SK-N-SH (cell line): ENCODE measurements around the gene AIPL1. TPM values are rescaled to one million over a fixed set of nuclear protein-coding genes. Genes with fewer than 3 reads are reported as not detected.

ENCODE experiments used
- CTCF ChIA-PET: fragments of 300-600, 350-600 bp; formaldehyde crosslinking; extraction: SDS; loops from one replicate; lab custom pipeline; 2021; lab: Yijun Ruan, JAX
- POLR2A ChIA-PET: fragments of 350-600 bp; sonication (Branson Sonifier 250); formaldehyde crosslinking; extraction: SDS; loops from one replicate; lab custom pipeline; 2020; ENCODE audit warnings: antibody characterized with exemption, inconsistent platforms; lab: Yijun Ruan, JAX
- DNase-seq: peaks from one replicate; pipeline ENCODE4 v3.0.0; 2012
- H2AFZ ChIP-seq: fragments of 200-600 bp; sonication (generic); 2 replicates; pipeline ENCODE4 v1.8.1; 2016; ENCODE audit warnings: antibody characterized with exemption, mild to moderate bottlenecking, low read depth
- H3F3A ChIP-seq: fragments of 200-600 bp; sonication (generic); replicated peaks from 2 replicates; pipeline ENCODE3; 2016; ENCODE audit warnings: antibody characterized with exemption, mild to moderate bottlenecking; ENCODE audit not compliant: insufficient read depth
- H3K27ac ChIP-seq, 2 experiments: fragments of 200-500 bp in 1 of 2; fragments of 200-600 bp in 1 of 2; sonication (Bioruptor generic) in 1 of 2; sonication (generic), shearing (Covaris generic) in 1 of 2; 2 replicates each; pipeline versions ENCODE4 v1.5.1 to v1.6.1; 2014 to 2016; ENCODE audit warnings: low read depth in 2 of 2, inconsistent platforms in 1 of 2, low read length in 1 of 2, mild to moderate bottlenecking in 1 of 2, mixed read lengths in 1 of 2
- H3K27me3 ChIP-seq: fragments of 200-600 bp; sonication (generic), shearing (Covaris generic); 2 replicates; pipeline ENCODE4 v1.6.1; 2016; ENCODE audit warnings: mixed run types; ENCODE audit not compliant: insufficient read depth
- H3K36me3 ChIP-seq, 2 experiments: fragments of 200-500 bp in 1 of 2; fragments of 200-600 bp in 1 of 2; sonication (Bioruptor generic) in 1 of 2; sonication (generic) in 1 of 2; replicated peaks in 1 of 2; 2 replicates each; pipeline versions ENCODE3 to v1.5.1; 2014 to 2016; ENCODE audit warnings: low read length in 1 of 2, mild to moderate bottlenecking in 1 of 2; ENCODE audit not compliant: insufficient read depth in 2 of 2, control insufficient read depth in 1 of 2
- H3K4me1 ChIP-seq, 2 experiments: fragments of 200-500 bp in 1 of 2; fragments of 200-600 bp in 1 of 2; sonication (Bioruptor generic) in 1 of 2; sonication (generic), shearing (Covaris generic) in 1 of 2; 2 replicates each; pipeline versions ENCODE4 v1.5.1 to v1.6.1; 2014 to 2016; ENCODE audit warnings: low read depth in 1 of 2, low read length in 1 of 2, mixed run types in 1 of 2; ENCODE audit not compliant: insufficient read depth in 2 of 2, control insufficient read depth in 1 of 2
- H3K4me2 ChIP-seq: fragments of 200-600 bp; sonication (generic), shearing (Covaris generic); 2 replicates; pipeline ENCODE4 v1.6.1; 2017; ENCODE audit warnings: mixed run types
- H3K4me3 ChIP-seq, 2 experiments: fragments of 200-500 bp in 1 of 2; fragments of 200-600 bp in 1 of 2; sonication (Bioruptor generic) in 1 of 2; sonication (generic), shearing (Covaris generic) in 1 of 2; 2 replicates each; pipeline versions ENCODE4 v1.5.1 to v1.8.1; 2014 to 2016; ENCODE audit warnings: low read depth in 2 of 2, inconsistent platforms in 1 of 2, low read length in 1 of 2, mild to moderate bottlenecking in 1 of 2, mixed read lengths in 1 of 2, moderate library complexity in 1 of 2
- H3K79me2 ChIP-seq: fragments of 200-600 bp; sonication (generic); 2 replicates; pipeline ENCODE4 v1.8.1; 2017; ENCODE audit warnings: mild to moderate bottlenecking; ENCODE audit not compliant: insufficient read depth
- H3K9ac ChIP-seq: fragments of 200-600 bp; sonication (generic); 2 replicates; pipeline ENCODE4 v1.6.1; 2017; ENCODE audit warnings: mixed run types
- H3K9me2 ChIP-seq: fragments of 200-600 bp; sonication (generic); 2 replicates; pipeline ENCODE4 v1.6.1; 2017; ENCODE audit warnings: mixed run types
- H3K9me3 ChIP-seq: fragments of 200-600 bp; sonication (generic); 2 replicates; pipeline ENCODE4 v1.6.1; 2017; ENCODE audit warnings: mixed run types, mild to moderate bottlenecking, moderate library complexity
- H4K20me1 ChIP-seq: fragments of 200-600 bp; sonication (generic); 2 replicates; pipeline ENCODE4 v1.6.1; 2017; ENCODE audit warnings: mild to moderate bottlenecking, mixed run types; ENCODE audit not compliant: insufficient read depth
- CHD2 ChIP-seq: fragments of 150-350 bp; IDR thresholded peaks from 2 replicates; pipeline ENCODE4 v1.6.1; 2018; ENCODE audit warnings: low read length; ENCODE audit not compliant: partially characterized antibody
- EP300 ChIP-seq, 2 experiments: IDR thresholded peaks; 2 replicates each; pipeline versions ENCODE4 v1.4.0 to v1.6.1; 2012; ENCODE audit warnings: borderline replicate concordance in 1 of 2, low read depth in 1 of 2, low read length in 1 of 2
- FOXJ3 ChIP-seq: sonication (generic); formaldehyde crosslinking; IDR thresholded peaks from 2 replicates; pipeline ENCODE4 v1.5.1; 2020; ENCODE audit warnings: mild to moderate bottlenecking, missing genetic modification reagents
- GABPA ChIP-seq: IDR thresholded peaks from 2 replicates; pipeline ENCODE4 v1.4.0; 2012; ENCODE audit warnings: low read depth, mild to moderate bottlenecking
- GATA2 ChIP-seq: sonication (generic); formaldehyde crosslinking; IDR thresholded peaks from 2 replicates; pipeline ENCODE4 v1.5.0; 2020; ENCODE audit warnings: mild to moderate bottlenecking, missing genetic modification reagents
- MXI1 ChIP-seq: IDR thresholded peaks from 2 replicates; pipeline ENCODE4 v1.6.1; 2012; ENCODE audit warnings: mild to moderate bottlenecking, low read depth, low read length, improper control_type of control experiment
- RAD21 ChIP-seq: IDR thresholded peaks from 2 replicates; pipeline ENCODE4 v1.6.1; 2012; ENCODE audit warnings: mild to moderate bottlenecking, low read length
- RXRA ChIP-seq: IDR thresholded peaks from 2 replicates; pipeline ENCODE4 v1.4.0; 2012; ENCODE audit warnings: low read depth, mild to moderate bottlenecking, borderline replicate concordance
- TAF1 ChIP-seq: IDR thresholded peaks from 2 replicates; pipeline ENCODE4 v1.6.1; 2012; ENCODE audit warnings: low read depth, mild to moderate bottlenecking, low read length, moderate library complexity, borderline replicate concordance
- TEAD4 ChIP-seq: IDR thresholded peaks from 2 replicates; pipeline ENCODE4 v1.4.0; 2012; ENCODE audit warnings: mild to moderate bottlenecking, borderline replicate concordance; ENCODE audit not compliant: insufficient read depth
- YY1 ChIP-seq: IDR thresholded peaks from 2 replicates; pipeline ENCODE4 v1.4.0; 2012; ENCODE audit warnings: low read depth, mild to moderate bottlenecking
- WGBS: methylation state at CpG from one replicate; pipeline ENCODE4 v1.1.6; 2017; ENCODE audit warnings: low lambda C conversion rate; 5-methylcytosine and 5-hydroxymethylcytosine counted together
- polyA plus RNA-seq, 3 experiments: library from polyadenylated mRNA; depleted of rRNA; stranded (reverse); fragments of >200 nt; gene quantifications; 2 replicates each; pipeline ENCODE4 v1.2.3, GENCODE V29; 2012
- TF ChIP-seq, protein P1 (sequence below): IDR thresholded peaks from 2 replicates; pipeline ENCODE4 v1.6.1; 2012; ENCODE audit warnings: mild to moderate bottlenecking, low read depth, low read length, moderate library complexity
- TF ChIP-seq, protein P2 (sequence below): IDR thresholded peaks from 2 replicates; pipeline ENCODE4; 2012
- TF ChIP-seq, protein P3 (sequence below): fragments of 150-350 bp; IDR thresholded peaks from 2 replicates; pipeline ENCODE4 v1.6.1; 2017; ENCODE audit warnings: antibody characterized with exemption, low read length, low read depth, borderline replicate concordance
- TF ChIP-seq, protein P4 (sequence below): IDR thresholded peaks from 2 replicates; pipeline ENCODE4 v1.4.0; 2012; ENCODE audit warnings: low read depth

AIPL1 gene
- polyA plus RNA-seq, 1 of the 3 experiments (the other 2 are of a cell fraction) = not detected

DNA sequence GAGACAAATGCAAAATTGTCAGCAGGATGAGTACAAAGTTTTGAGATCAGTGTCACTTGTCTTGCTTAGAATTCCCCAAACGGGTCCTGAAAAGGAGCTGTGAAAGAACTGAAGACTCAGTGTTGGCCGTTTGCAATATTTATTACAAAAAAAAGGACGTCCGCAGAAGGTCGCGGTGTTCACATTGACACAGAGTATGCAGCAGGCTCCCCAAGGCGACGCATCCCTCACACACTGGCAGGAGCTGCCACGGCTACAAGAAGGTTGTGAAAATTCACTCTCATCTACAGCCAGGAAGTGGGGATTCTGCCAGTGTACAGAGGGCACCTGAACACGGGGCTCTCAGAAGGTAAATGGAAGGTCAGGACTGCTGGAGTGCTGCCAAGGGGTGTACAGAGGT is 26.2 kb downstream of the AIPL1 start:
- H3K79me2 ChIP-seq = no peaks in the 10 kb centered on the region
- no peaks in the 10 kb centered on the region for H3K4me1 ChIP-seq
- H3K4me2 ChIP-seq = no peak overlapping the region
- H3K36me3 ChIP-seq = no peaks in the 10 kb centered on the region
- no peak overlapping the region for H3K27ac ChIP-seq
- H3F3A ChIP-seq = no peaks in the 10 kb centered on the region
- 25% methylated on average over 10 of the region's 10 CpGs for WGBS
- no peaks in the 10 kb centered on the region for H3K9me2 ChIP-seq
- no peak overlapping the region for H3K9ac ChIP-seq
- H3K27me3 ChIP-seq = peaks cover 66% of the 10 kb centered on the region
- TF ChIP-seq TAF1 (no peak), CHD2 (no peak), TEAD4 (no peak), GATA2 (CRISPR knock-in tag) (no peak), EP300 (IDR thresholded peaks at IDR 0.05; ENCODE audit: borderline replicate concordance in 1 of 2, low read depth in 1 of 2, low read length in 1 of 2) (no peak), FOXJ3 (CRISPR knock-in tag) (no peak)
- TF ChIP-seq, protein P1, sequence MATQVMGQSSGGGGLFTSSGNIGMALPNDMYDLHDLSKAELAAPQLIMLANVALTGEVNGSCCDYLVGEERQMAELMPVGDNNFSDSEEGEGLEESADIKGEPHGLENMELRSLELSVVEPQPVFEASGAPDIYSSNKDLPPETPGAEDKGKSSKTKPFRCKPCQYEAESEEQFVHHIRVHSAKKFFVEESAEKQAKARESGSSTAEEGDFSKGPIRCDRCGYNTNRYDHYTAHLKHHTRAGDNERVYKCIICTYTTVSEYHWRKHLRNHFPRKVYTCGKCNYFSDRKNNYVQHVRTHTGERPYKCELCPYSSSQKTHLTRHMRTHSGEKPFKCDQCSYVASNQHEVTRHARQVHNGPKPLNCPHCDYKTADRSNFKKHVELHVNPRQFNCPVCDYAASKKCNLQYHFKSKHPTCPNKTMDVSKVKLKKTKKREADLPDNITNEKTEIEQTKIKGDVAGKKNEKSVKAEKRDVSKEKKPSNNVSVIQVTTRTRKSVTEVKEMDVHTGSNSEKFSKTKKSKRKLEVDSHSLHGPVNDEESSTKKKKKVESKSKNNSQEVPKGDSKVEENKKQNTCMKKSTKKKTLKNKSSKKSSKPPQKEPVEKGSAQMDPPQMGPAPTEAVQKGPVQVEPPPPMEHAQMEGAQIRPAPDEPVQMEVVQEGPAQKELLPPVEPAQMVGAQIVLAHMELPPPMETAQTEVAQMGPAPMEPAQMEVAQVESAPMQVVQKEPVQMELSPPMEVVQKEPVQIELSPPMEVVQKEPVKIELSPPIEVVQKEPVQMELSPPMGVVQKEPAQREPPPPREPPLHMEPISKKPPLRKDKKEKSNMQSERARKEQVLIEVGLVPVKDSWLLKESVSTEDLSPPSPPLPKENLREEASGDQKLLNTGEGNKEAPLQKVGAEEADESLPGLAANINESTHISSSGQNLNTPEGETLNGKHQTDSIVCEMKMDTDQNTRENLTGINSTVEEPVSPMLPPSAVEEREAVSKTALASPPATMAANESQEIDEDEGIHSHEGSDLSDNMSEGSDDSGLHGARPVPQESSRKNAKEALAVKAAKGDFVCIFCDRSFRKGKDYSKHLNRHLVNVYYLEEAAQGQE = no peak
- TF ChIP-seq, protein P2, sequence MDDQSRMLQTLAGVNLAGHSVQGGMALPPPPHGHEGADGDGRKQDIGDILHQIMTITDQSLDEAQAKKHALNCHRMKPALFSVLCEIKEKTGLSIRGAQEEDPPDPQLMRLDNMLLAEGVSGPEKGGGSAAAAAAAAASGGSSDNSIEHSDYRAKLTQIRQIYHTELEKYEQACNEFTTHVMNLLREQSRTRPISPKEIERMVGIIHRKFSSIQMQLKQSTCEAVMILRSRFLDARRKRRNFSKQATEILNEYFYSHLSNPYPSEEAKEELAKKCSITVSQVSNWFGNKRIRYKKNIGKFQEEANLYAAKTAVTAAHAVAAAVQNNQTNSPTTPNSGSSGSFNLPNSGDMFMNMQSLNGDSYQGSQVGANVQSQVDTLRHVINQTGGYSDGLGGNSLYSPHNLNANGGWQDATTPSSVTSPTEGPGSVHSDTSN = no peak
- DNase-seq = no peak
- ChIA-PET CTCF (no interaction called here), POLR2A (no interaction called here)
- H3K9me3 ChIP-seq = no peaks in the 10 kb centered on the region
- no peak overlapping the region for H3K4me3 ChIP-seq
- H2AFZ ChIP-seq = no peak overlapping the region
- H4K20me1 ChIP-seq = no peaks in the 10 kb centered on the region

DNA sequence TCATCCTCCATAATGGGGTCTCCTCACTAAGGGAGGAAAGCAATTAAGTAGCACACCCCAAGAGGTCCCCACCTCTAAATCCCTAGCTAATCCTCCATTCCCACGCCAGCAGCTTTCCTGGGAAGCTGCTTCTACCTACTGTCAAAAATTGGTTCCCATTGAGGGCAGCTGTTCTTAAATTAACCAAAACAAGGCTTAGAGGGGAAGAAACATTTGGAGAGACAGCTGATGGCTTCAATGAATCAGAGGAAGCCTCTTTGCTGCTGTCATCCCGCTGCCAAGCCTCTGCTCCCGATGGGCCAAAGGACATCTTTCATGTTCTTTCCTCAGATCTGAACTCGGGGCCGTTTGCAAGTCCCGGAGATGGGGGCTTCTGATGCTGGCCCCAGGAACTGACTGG is 26.6 kb downstream of the AIPL1 start:
- H3K27me3 ChIP-seq = peaks cover 70% of the 10 kb centered on the region
- H3K36me3 ChIP-seq = no peaks in the 10 kb centered on the region
- no peaks in the 10 kb centered on the region for H4K20me1 ChIP-seq
- POLR2A ChIA-PET = no interaction called here
- TF ChIP-seq RXRA (no peak), GATA2 (CRISPR knock-in tag) (no peak), TAF1 (no peak), EP300 (IDR thresholded peaks at IDR 0.05; ENCODE audit: borderline replicate concordance in 1 of 2, low read depth in 1 of 2, low read length in 1 of 2) (no peak), TEAD4 (no peak), CHD2 (no peak), MXI1 (no peak), RAD21 (no peak), GABPA (no peak), YY1 (no peak)
- TF ChIP-seq, protein P1 = no peak
- TF ChIP-seq, protein P3, sequence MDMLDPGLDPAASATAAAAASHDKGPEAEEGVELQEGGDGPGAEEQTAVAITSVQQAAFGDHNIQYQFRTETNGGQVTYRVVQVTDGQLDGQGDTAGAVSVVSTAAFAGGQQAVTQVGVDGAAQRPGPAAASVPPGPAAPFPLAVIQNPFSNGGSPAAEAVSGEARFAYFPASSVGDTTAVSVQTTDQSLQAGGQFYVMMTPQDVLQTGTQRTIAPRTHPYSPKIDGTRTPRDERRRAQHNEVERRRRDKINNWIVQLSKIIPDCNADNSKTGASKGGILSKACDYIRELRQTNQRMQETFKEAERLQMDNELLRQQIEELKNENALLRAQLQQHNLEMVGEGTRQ = no peak
- TF ChIP-seq, protein P4, sequence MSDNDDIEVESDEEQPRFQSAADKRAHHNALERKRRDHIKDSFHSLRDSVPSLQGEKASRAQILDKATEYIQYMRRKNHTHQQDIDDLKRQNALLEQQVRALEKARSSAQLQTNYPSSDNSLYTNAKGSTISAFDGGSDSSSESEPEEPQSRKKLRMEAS = no peak
- no peak overlapping the region for H3K4me3 ChIP-seq
- H3K4me2 ChIP-seq = no peak overlapping the region
- no peaks in the 10 kb centered on the region for H3K4me1 ChIP-seq
- H3K9me3 ChIP-seq = no peaks in the 10 kb centered on the region
- 17% methylated on average over 6 of the region's 6 CpGs for WGBS
- no peak overlapping the region for H3K27ac ChIP-seq
- DNase-seq = no peak
- no peaks in the 10 kb centered on the region for H3F3A ChIP-seq
- no peaks in the 10 kb centered on the region for H3K9me2 ChIP-seq
- CTCF ChIA-PET = no interaction called here
- no peaks in the 10 kb centered on the region for H3K79me2 ChIP-seq
- no peak overlapping the region for H2AFZ ChIP-seq
- H3K9ac ChIP-seq = no peak overlapping the region
